CD4-positive, alpha-beta T cell (primary cell): ENCODE data around the gene SP2. TPM values are rescaled to one million over a fixed set of nuclear protein-coding genes. Genes with fewer than 3 reads are reported as not detected.

Experiments used
- ATAC-seq: fragments of 200-7000 bp; cut with Tn5 transposase; one replicate; pipeline ENCODE4 v1.10.0; 2022; ENCODE audit warnings: mild to moderate bottlenecking; ENCODE audit not compliant: poor library complexity
- CTCF ChIA-PET: fragments of 350-600 bp; sonication (Branson Sonifier 250); formaldehyde crosslinking; loops from one replicate; lab custom pipeline; 2021; ENCODE audit warnings: antibody characterized with exemption, inconsistent platforms; lab: Charles Lee
- POLR2A ChIA-PET: fragments of 350-600 bp; sonication (Branson Sonifier 250); formaldehyde crosslinking; loops from one replicate; lab custom pipeline; 2021; ENCODE audit warnings: antibody characterized with exemption, inconsistent platforms; lab: Charles Lee
- DNase-seq, 14 experiments: peaks; one replicate each; pipeline ENCODE4 v3.0.0-alpha.2; 2013 to 2020; ENCODE audit warnings: mixed read lengths in 2 of 14
- H3K27ac ChIP-seq, 2 donors: one replicate each; pipeline versions ENCODE4 v1.5.1 to v1.7.0; 2013; ENCODE audit warnings: low read length in 2 of 2, low read depth in 1 of 2, mild to moderate bottlenecking in 1 of 2
- H3K27me3 ChIP-seq, 2 experiments: 1 replicate in 1 of 2; 2 replicates in 1 of 2; pipeline versions ENCODE4 v1.6.1 to v1.7.0; 2013; ENCODE audit warnings: low read length in 2 of 2, control low read depth in 1 of 2, mild to moderate bottlenecking in 1 of 2, moderate library complexity in 1 of 2; ENCODE audit not compliant: insufficient read depth in 2 of 2, control insufficient read depth in 1 of 2
- H3K36me3 ChIP-seq: one replicate; pipeline ENCODE4 v1.6.1; 2013; ENCODE audit warnings: low read length, control low read depth; ENCODE audit not compliant: insufficient read depth
- H3K4me1 ChIP-seq: one replicate; pipeline ENCODE4 v1.6.1; 2013; ENCODE audit warnings: low read length, control low read depth; ENCODE audit not compliant: insufficient read depth
- H3K4me3 ChIP-seq: one replicate; pipeline ENCODE4 v1.5.1; 2013; ENCODE audit warnings: mild to moderate bottlenecking, low read length, moderate library complexity
- H3K9me3 ChIP-seq, 2 experiments: 1 replicate in 1 of 2; 2 replicates in 1 of 2; pipeline versions ENCODE4 v1.6.1 to v1.7.0; 2013; ENCODE audit warnings: low read length in 2 of 2, mild to moderate bottlenecking in 2 of 2, control low read depth in 1 of 2, moderate library complexity in 1 of 2; ENCODE audit not compliant: control insufficient read depth in 1 of 2, insufficient read depth in 1 of 2
- H3K27ac Mint-ChIP-seq: one replicate; pipeline ENCODE4 v1.8.0; 2020; ENCODE audit warnings: mixed read lengths
- H3K27me3 Mint-ChIP-seq: one replicate; pipeline ENCODE4 v1.8.0; 2021; ENCODE audit warnings: mixed read lengths
- H3K36me3 Mint-ChIP-seq: one replicate; pipeline ENCODE4 v1.8.0; 2021; ENCODE audit warnings: low read depth, mixed read lengths
- H3K4me1 Mint-ChIP-seq: one replicate; pipeline ENCODE4 v1.8.0; 2021; ENCODE audit warnings: low read depth, mixed read lengths
- H3K4me3 Mint-ChIP-seq: one replicate; pipeline ENCODE4 v1.8.0; 2020; ENCODE audit warnings: mild to moderate bottlenecking, mixed read lengths
- H3K9me3 Mint-ChIP-seq: one replicate; pipeline ENCODE4 v1.8.0; 2020; ENCODE audit warnings: mixed read lengths
- CTCF ChIP-seq: fragments of 200-600 bp; IDR thresholded peaks from one replicate; pipeline ENCODE4 v1.8.0; 2022; ENCODE audit warnings: antibody characterized with exemption, mild to moderate bottlenecking
- intact Hi-C, 2 experiments: fragments of 100-400 bp; cut with DNase I in 1 of 2; cut with micrococcal nuclease in 1 of 2; formaldehyde crosslinking; loops; one replicate each; pipeline versions ENCODE4 v1.15.1 to v1.9.0; 2023 to 2025; cut with DNase I, micrococcal nuclease
- total RNA-seq, 174 experiments: library from RNA in 2 of 174; stranded (reverse) in 2 of 174; gene quantifications; one replicate each; pipeline ENCODE4 v1.2.3 and lab custom pipeline; 2021 to 2026

Gene SP2
- total RNA-seq, 2 experiments from 2014 or later, result 19.9 to 21.5 TPM

GRCh38 chr17:47853616-47854015 is 42.4 kb upstream of the SP2 start:
- Histone ChIP-seq H3K9me3 (peaks cover 0 to 3% of the 10 kb centered on the region in 2 experiments), H3K4me3 (no peak overlapping the region), H3K27ac (no peak overlapping the region), H3K36me3 (no peaks in the 10 kb centered on the region), H3K27me3 (peaks cover 46 to 61% of the 10 kb centered on the region in 2 experiments), H3K4me1 (peaks cover 28% of the 10 kb centered on the region)
- Mint-ChIP-seq H3K27ac (no peak overlapping the region), H3K27me3 (peaks cover 82% of the 10 kb centered on the region), H3K4me1 (peaks cover 16% of the 10 kb centered on the region), H3K9me3 (no peaks in the 10 kb centered on the region), H3K4me3 (no peak overlapping the region), H3K36me3 (no peaks in the 10 kb centered on the region)
- POLR2A ChIA-PET, result interaction anchor here (1.8 kb wide), 1 partner anchor 42 kb away, joined by 7 read pairs; the partner anchor contains the start of gene SP2
- intact Hi-C loops, result no loop called here
- TF ChIP-seq CTCF, result no peak
- CTCF ChIA-PET, result interaction anchor here (1.5 to 2.8 kb wide), 3 partner anchors 11 to 36 kb away, joined by 3 to 11 read pairs (median 7); no protein-coding TSS in a partner anchor
- DNase-seq (no peak), ATAC-seq (no peak)

- Histone ChIP-seq H3K27ac (no peak overlapping the region), H3K27me3 (peaks cover 35 to 40% of the 10 kb centered on the region in 2 experiments), H3K4me3 (no peak overlapping the region), H3K36me3 (no peaks in the 10 kb centered on the region), H3K4me1 (peaks cover 18% of the 10 kb centered on the region), H3K9me3 (peaks cover 0 to 3% of the 10 kb centered on the region in 2 experiments)
- ChIA-PET CTCF (interaction anchor here (1.1 to 1.3 kb wide), 2 partner anchors 13 to 115 kb away, joined by 3 read pairs; partner anchors contain the start of gene CDK5RAP3), POLR2A (no interaction called here)
- Mint-ChIP-seq H3K27me3 (peaks cover 73% of the 10 kb centered on the region), H3K9me3 (no peaks in the 10 kb centered on the region), H3K36me3 (no peaks in the 10 kb centered on the region), H3K4me3 (no peak overlapping the region), H3K27ac (no peak overlapping the region), H3K4me1 (peaks cover 10% of the 10 kb centered on the region)
- intact Hi-C loops, result no loop called here
- ATAC-seq (no peak), DNase-seq (no peak)
- no peak for TF ChIP-seq CTCF
These were observed 40.3 kb upstream of the SP2 start for GRCh38 chr17:47855737-47856136.

GRCh38 chr17:47856830-47857229 is 39.2 kb upstream of the SP2 start:
- peaks cover 28 to 32% of the 10 kb centered on the region in 2 experiments for H3K27me3 ChIP-seq
- Mint-ChIP-seq H3K9me3 (no peaks in the 10 kb centered on the region), H3K27ac (no peak overlapping the region), H3K4me3 (no peak overlapping the region), H3K36me3 (no peaks in the 10 kb centered on the region), H3K27me3 (peaks cover 69% of the 10 kb centered on the region), H3K4me1 (peaks cover 8% of the 10 kb centered on the region)
- intact Hi-C loops, result no loop called here
- DNase-seq (no peak), ATAC-seq (no peak)
- peaks cover 0 to under 1% of the 10 kb centered on the region in 2 experiments for H3K9me3 ChIP-seq
- ChIA-PET POLR2A (no interaction called here), CTCF (interaction anchor here (1.5 kb wide), 1 partner anchor 9 kb away, joined by 3 read pairs; no protein-coding TSS in a partner anchor)
- H3K36me3 ChIP-seq, result no peaks in the 10 kb centered on the region
- TF ChIP-seq CTCF, result no peak
- H3K4me1 ChIP-seq, result peaks cover 7% of the 10 kb centered on the region
- no peak overlapping the region for H3K27ac ChIP-seq
- no peak overlapping the region for H3K4me3 ChIP-seq
